H1 (cell line): Measurements from ENCODE around the gene RHBG. TPM values are rescaled to one million over a fixed set of nuclear protein-coding genes. Genes with fewer than 3 reads are reported as not detected.

Experiments
- BACH1 ChIP-seq: IDR thresholded peaks from 2 replicates; pipeline ENCODE4 v1.6.1; 2012; ENCODE audit warnings: low read length, improper control_type of control experiment
- JUND ChIP-seq: IDR thresholded peaks from 2 replicates; pipeline ENCODE4 v1.6.1; 2011; ENCODE audit warnings: mild to moderate bottlenecking, improper control_type of control experiment, low read length
- KDM1A ChIP-seq: fragments of 200-600, 300-600 bp; sonication (generic); IDR thresholded peaks from 2 replicates; pipeline ENCODE4 v1.7.1; 2016; ENCODE audit warnings: mild to moderate bottlenecking, low read length, borderline replicate concordance
- POLR2A ChIP-seq, 2 experiments: IDR thresholded peaks; 1 replicate in 1 of 2; 2 replicates in 1 of 2; pipeline ENCODE4 v1.6.1; 2011; ENCODE audit warnings: low read depth in 2 of 2, low read length in 2 of 2, mild to moderate bottlenecking in 2 of 2; ENCODE audit errors: control extremely low read depth in 1 of 2
- POLR2AphosphoS5 ChIP-seq: IDR thresholded peaks from 2 replicates; pipeline ENCODE4 v1.6.1; 2011; ENCODE audit warnings: low read depth, low read length
- RBBP5 ChIP-seq: IDR thresholded peaks from 2 replicates; pipeline ENCODE4 v1.7.1; 2012; ENCODE audit warnings: low read depth, mild to moderate bottlenecking, inconsistent platforms, low read length, moderate library complexity, borderline replicate concordance
- RFX5 ChIP-seq: IDR thresholded peaks from 2 replicates; pipeline ENCODE4 v1.6.1; 2011; ENCODE audit warnings: low read depth, low read length, improper control_type of control experiment, borderline replicate concordance
- SP1 ChIP-seq: IDR thresholded peaks from 2 replicates; pipeline ENCODE4 v1.6.1; 2011; ENCODE audit warnings: low read depth, low read length
- SP4 ChIP-seq: IDR thresholded peaks from 2 replicates; pipeline ENCODE4 v1.6.1; 2012; ENCODE audit warnings: low read length, inconsistent platforms
- TAF1 ChIP-seq: IDR thresholded peaks from 2 replicates; pipeline ENCODE4 v1.6.1; 2011; ENCODE audit warnings: mild to moderate bottlenecking, low read depth, low read length
- TAF7 ChIP-seq: optimal IDR thresholded peaks from 2 replicates; pipeline ENCODE3; 2011; ENCODE audit warnings: low read depth, mild to moderate bottlenecking, inconsistent platforms, low read length, moderate library complexity, borderline replicate concordance
- TBP ChIP-seq: IDR thresholded peaks from 2 replicates; pipeline ENCODE4 v1.6.1; 2011; ENCODE audit warnings: low read depth, low read length, improper control_type of control experiment
- TEAD4 ChIP-seq: IDR thresholded peaks from 2 replicates; pipeline ENCODE4 v1.6.1; 2012; ENCODE audit warnings: low read depth, low read length, inconsistent platforms, mixed read lengths
- polyA plus RNA-seq, 7 experiments: library from polyadenylated mRNA; depleted of rRNA in 3 of 7; stranded (reverse) in 5 of 7; unstranded in 2 of 7; fragments of >200 nt in 5 of 7; fragments of 200-250 nt in 2 of 7; gene quantifications; 1 replicate in 5 of 7; 2 replicates in 1 of 7; 4 replicates in 1 of 7; pipeline versions ENCODE4 v1.2.1 to v1.2.3, GENCODE V29; 2011 to 2013; ENCODE audit warnings: missing spikeins in 2 of 7, mixed read lengths in 2 of 7
- total RNA-seq: library from RNA; stranded (reverse); fragmentation: NEBNext Ultra II Directional; extraction: Animal tissue kit (Norgen Biotek cat#: 25700); gene quantifications from 2 replicates; pipeline ENCODE4 v1.2.1, GENCODE V29; 2021
- TF ChIP-seq, protein P1 (sequence below), 3 experiments: IDR thresholded peaks; 1 replicate in 2 of 3; 2 replicates in 1 of 3; pipeline versions ENCODE4 v1.5.1 to v1.6.1; 2011; ENCODE audit warnings: low read length in 3 of 3, mild to moderate bottlenecking in 3 of 3, inconsistent platforms in 2 of 3, low read depth in 1 of 3, moderate library complexity in 1 of 3; ENCODE audit not compliant: insufficient read depth in 1 of 3; ENCODE audit errors: control extremely low read depth in 1 of 3
- TF ChIP-seq, protein P2 (sequence below): IDR thresholded peaks from 2 replicates; pipeline ENCODE4 v1.6.1; 2012; ENCODE audit warnings: inconsistent platforms
- TF ChIP-seq, protein P3 (sequence below): IDR thresholded peaks from 2 replicates; pipeline ENCODE4 v1.6.1; 2011; ENCODE audit warnings: low read length, improper control_type of control experiment

The RHBG gene
- total and polyA plus RNA-seq, 2 of the 8 experiments (the other 6 are each of a cell fraction or from before 2014, with no cell fraction given) = 2.6 to 2.7 TPM

DNA sequence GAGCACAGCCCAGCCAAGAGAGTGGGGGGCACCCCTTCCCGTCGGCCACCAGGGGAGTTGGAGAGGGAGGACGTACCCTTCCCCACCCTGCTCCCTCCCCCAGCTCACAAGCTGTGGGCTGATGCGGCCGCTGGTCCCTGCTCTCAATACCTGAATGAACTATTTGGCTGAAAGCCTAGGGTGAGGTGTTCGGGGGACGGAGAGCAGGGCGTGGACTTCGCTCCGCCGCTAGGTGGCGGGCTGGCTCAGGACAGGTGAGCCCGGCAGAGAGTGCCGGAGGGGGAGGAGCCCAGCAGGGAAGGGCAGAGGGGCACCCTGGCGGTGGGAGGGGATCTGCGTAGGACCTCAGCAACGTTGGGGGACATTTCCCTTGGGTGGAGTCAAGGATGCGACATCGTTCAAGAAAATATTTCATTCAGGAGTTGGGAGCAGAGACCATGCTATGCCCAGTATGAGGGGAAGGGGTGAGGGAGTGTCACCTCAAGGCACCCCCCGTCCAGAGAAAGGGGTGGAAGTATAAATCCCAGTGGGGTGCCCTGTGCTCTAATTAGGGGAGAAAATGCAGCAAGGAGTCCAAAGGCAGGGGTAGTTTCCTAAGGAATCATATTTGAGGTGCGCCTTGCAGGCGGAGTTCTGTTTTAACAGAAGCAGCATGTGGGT, 12.0 kb upstream of the RHBG start (continued):
- TF ChIP-seq BACH1 (0 out of 2 replicates have a peak, but pooled peaks have one; percentile 27), SP1 (peak; percentile 53; the same call in 1 of the 2 replicates), KDM1A (no peak; the same call in 1 of the 2 replicates), TBP (peak; percentile 79), RBBP5 (peak; percentile 56; the same call in 1 of the 2 replicates), TAF7 (peak; percentile 61), POLR2A (IDR thresholded peaks at IDR 0.05; ENCODE audit: control extremely low read depth in 1 of 2, low read depth in 2 of 2, low read length in 2 of 2) (peak in 1 of 2 experiments; percentile 41; a peak in 1 of 3 replicates), RFX5 (no peak), POLR2AphosphoS5 (peak; percentile 42; the same call in 1 of the 2 replicates), SP4 (0 out of 2 replicates have a peak, but pooled peaks have one; percentile 66), JUND (peak; percentile 57; the same call in 1 of the 2 replicates), TAF1 (peak; percentile 90), TEAD4 (peak; percentile 68; the same call in 1 of the 2 replicates)
- TF ChIP-seq, protein P1, sequence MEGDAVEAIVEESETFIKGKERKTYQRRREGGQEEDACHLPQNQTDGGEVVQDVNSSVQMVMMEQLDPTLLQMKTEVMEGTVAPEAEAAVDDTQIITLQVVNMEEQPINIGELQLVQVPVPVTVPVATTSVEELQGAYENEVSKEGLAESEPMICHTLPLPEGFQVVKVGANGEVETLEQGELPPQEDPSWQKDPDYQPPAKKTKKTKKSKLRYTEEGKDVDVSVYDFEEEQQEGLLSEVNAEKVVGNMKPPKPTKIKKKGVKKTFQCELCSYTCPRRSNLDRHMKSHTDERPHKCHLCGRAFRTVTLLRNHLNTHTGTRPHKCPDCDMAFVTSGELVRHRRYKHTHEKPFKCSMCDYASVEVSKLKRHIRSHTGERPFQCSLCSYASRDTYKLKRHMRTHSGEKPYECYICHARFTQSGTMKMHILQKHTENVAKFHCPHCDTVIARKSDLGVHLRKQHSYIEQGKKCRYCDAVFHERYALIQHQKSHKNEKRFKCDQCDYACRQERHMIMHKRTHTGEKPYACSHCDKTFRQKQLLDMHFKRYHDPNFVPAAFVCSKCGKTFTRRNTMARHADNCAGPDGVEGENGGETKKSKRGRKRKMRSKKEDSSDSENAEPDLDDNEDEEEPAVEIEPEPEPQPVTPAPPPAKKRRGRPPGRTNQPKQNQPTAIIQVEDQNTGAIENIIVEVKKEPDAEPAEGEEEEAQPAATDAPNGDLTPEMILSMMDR (IDR thresholded peaks at IDR 0.05; ENCODE audit: control extremely low read depth in 1 of 3, insufficient read depth in 1 of 3, low read depth in 1 of 3, low read length in 3 of 3) = peak; percentile 95 to 99 (median 95)
- TF ChIP-seq, protein P2, sequence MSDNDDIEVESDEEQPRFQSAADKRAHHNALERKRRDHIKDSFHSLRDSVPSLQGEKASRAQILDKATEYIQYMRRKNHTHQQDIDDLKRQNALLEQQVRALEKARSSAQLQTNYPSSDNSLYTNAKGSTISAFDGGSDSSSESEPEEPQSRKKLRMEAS = peak; percentile 60
- TF ChIP-seq, protein P3, sequence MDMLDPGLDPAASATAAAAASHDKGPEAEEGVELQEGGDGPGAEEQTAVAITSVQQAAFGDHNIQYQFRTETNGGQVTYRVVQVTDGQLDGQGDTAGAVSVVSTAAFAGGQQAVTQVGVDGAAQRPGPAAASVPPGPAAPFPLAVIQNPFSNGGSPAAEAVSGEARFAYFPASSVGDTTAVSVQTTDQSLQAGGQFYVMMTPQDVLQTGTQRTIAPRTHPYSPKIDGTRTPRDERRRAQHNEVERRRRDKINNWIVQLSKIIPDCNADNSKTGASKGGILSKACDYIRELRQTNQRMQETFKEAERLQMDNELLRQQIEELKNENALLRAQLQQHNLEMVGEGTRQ = no peak
